NCI-H748 treated with DMSO at 0.1 percent for 48 hours (cell line): ENCODE data around the gene GATA5.
"Not testable (repeated sequence)": the region's sequence is repeated elsewhere in the genome, so short reads cannot be mapped to it uniquely, and the experiment has no call there.

Experiments used
- DNase-seq: peaks from one replicate; lab custom pipeline; 2025; lab: John Stamatoyannopoulos, UW

GATA5 gene

GRCh38 chr20:62505337-62506045 is 29.7 kb upstream of the GATA5 start:
- no peak for DNase-seq

- DNase-seq = no peak
Measured at GRCh38 chr20:62504323-62504722, 28.5 kb upstream of the GATA5 start.

DNA sequence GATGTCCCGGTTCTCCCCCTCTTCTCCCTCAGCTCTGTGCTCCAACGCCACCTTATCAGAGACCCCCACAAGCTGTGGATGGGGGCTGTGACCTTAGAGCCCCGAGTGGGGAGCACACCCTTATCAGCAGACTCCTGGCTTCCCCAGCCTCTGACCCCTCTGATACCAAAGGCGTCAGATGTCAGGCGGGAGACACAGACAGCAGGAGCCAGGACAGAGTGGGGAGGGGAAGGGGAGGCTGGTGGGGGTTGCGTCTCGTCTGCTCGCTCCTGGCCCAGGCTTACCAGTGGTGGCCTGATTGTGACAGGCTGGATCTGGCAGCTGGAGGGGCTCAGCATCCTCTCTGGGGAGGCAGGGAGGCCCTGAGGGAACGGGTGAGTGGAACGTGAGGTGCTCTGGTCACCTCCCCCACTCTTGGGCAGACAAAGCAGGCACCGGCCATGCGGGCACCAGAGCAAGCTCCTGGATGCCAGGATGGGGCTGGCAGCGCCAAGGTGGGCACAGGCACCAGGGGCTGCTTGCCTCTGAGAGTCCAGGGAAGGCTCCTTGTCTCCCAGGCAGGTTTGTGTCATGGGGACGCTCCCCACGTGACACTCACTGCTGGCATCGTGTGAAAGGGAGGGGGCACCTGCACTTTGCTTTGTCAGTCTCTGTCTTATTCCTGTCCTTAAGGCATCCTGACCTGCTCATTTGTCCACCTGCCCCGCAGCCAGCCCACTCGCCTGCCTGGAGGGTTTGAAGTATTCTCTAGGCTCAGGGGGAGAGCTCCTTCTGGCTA is 27.8 kb upstream of the GATA5 start:
- DNase-seq = no peak

DNA sequence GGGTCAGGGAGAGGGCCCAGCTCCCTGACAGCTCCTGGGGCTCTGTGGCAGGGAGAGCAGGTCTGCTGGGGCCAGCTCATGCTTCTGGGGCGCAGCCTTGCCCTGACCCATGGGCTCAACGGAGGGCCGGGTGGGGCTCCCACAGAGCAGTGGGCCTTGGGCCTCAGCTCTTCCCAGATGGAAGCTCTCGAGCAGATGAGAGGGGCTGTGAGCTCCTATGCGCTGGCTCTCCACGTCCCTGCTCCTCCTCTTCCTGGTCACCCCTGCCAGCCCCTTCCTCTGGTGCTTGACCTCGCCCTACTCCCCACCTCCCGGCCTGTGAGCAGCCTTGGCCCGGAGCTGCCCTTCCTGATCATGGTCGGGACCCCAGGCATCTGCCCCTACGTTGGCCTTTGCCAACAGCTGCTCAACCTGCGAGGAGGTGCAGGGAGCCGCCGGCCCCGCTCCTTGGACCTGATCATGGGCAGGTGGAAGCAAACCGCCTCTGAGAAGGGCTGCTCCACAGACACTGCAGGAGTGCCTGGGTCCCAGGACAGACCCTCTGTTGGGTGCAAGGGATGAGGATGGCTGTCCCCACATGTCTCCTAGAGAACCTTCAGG is 26.8 kb upstream of the GATA5 start:
- no peak for DNase-seq

- DNase-seq = no peak
Measured at GRCh38 chr20:62501801-62502495, 26.2 kb upstream of the GATA5 start.

DNA sequence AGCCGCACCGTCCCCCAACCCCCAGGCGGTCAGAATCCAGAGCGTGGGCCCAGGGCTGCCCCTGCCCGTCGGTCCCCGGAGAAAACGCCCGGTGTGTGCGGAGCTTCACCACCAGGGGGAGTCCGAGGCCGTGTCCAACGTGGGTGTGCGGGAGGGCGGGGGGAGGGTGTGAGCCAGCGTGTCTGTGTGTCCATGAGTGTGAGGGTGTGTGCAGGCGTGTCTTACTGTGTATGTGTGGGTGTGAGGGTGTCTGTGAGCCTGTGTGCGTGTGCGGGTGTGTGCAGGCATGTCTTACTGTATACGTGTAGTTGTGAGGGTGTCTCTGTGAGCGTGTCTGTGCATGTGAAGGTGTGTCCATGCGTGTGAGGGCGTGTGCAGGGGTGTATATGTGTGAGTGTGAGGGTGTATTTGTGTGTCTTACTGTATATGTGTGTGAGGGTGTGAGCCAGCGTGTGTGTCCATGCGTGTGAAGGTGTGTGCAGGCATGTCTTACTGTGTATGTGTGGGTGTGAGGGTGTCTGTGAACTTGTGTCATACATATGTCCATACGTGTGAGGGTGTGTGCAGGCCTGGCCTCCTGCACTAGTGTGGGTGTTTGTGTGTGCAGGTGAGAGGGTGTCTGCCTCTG is 24.6 kb upstream of the GATA5 start:
- DNase-seq = peak; percentile 20

DNA sequence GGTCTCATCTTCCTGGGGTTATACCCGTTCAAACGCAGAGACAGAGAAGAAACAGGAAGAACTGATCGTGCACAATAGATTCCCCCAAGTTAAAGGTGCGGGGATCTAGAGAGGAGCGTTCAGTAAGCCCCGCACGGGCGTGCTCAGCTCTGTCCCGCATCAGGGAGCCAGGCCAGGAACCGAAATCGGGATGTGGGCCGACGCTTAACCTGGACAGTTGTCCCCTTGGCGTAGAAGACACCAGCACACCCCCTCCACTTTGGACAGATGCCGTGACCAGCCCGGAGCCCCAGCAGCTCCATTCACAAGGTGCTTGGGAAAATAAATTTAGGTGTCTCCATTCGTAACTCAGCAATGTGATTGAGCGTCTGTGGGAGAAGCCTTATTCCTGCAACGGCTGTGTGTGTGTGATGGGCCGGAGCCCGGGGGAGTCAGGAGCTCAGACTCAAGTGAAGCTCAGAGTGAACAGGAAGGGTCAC is 24.0 kb upstream of the GATA5 start:
- DNase-seq = no peak

DNA sequence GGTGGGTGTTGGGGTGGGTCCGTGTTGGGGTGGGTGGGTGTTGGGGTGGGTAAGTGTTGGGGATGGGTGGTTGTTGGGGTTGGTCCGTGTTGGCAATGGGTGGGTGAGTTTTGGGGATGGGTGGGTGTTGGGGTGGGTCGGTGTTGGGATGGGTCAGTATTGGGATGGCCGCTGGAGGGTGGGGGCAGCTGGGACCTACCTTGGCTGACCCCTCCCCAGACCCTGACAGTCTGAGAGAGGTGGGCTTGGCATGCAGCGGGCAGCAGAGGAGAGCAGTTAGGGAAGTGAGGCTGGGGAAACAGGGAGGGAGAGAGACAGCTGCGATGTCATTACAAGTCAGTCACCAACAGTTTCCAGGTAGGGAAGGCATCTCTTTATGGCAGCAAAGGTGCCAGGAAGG is 23.1 kb upstream of the GATA5 start:
- no peak for DNase-seq

- DNase-seq = no peak
Measured at GRCh38 chr20:62496568-62497218, 20.9 kb upstream of the GATA5 start.

- DNase-seq = no peak
Measured at GRCh38 chr20:62495749-62496567, 20.2 kb upstream of the GATA5 start.

DNA sequence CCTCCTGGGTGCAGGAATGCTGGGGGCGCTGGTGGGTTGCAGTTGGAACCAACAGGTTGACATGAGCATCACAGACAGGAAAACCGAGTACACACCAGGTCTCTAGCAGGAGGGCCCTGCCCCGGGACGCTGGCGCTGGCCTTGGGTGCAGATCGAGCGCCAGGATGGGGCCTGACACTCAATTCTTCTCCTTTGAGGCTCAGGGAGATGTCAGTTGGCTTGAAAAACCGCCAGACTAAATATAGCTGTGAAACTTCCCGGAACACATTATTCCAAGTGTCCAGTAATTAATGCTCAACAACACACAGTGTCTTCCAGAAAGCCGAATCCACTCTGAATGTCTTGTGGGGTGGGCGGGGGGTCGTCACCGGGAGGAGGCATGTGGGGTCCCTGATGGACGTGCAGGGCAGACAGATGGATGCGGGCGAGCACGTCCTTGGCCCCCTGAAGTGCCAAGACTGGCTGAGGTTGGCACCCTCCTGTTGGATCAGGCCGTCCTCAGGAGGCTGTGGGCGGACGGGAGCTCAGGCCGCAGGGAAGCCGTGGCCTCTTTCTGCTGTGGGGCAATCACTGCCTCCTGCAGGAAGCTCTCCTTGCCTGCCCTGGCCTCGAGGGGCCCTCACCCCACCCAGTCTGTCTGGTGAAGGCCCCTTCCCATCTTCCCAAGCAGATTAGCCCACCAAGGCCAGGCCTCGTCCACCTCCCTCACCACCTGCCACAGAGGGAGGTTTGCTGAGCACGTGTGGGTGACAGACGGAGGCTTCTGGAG is 19.4 kb upstream of the GATA5 start:
- DNase-seq = no peak

DNA sequence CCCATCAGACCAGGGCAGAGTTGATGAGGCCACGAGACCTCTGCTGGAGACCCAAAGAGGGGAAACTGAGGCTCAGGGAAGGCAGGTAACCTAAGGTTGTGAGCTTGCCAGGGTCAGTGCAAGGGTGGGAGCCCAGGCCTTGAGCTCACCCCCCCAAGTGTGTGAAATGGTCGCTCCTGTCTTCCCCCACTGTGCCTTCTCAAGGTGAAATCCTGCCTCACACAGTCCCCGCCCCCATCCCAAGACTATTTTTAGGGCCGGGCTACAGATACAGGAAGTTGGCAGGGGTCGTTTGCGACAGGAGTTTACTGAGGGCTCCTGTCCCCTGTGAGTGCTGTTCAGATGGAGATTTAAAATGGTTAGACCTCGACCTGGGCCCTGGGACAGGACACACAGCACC is 18.7 kb upstream of the GATA5 start:
- no peak for DNase-seq

- DNase-seq = no peak
Measured at GRCh38 chr20:62493886-62494285, 18.1 kb upstream of the GATA5 start.

DNA sequence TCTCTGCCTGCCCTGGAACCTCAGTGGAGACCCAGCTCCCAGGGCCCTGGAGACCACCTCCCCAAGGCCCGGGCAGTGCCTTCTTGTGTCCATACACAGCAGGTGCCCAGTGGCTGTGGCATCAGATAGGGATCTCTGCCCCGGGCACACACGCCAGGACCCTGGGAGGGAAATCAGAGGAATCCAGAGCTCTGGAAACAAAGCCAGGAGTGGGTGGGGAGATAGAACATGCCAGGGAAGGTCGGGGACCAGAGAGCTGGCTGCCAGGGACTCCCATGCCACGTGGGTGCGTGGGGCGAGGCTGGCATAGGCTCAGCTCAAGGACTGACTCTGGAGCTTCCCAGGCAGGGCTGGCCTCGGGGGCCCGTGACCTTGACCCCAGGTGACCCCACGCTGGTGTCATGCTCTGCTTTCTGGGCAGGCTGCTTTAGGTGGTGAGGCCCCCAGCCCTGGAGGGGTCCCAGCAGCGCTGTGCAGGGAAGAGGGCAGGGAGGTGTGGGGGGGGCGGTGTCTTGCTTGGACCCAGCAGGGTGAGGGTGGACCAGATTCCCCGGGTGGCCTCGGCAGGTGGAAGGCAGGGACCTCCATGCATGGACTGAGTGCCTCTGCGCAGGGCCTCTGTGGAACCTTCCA is 17.6 kb upstream of the GATA5 start:
- no peak for DNase-seq

DNA sequence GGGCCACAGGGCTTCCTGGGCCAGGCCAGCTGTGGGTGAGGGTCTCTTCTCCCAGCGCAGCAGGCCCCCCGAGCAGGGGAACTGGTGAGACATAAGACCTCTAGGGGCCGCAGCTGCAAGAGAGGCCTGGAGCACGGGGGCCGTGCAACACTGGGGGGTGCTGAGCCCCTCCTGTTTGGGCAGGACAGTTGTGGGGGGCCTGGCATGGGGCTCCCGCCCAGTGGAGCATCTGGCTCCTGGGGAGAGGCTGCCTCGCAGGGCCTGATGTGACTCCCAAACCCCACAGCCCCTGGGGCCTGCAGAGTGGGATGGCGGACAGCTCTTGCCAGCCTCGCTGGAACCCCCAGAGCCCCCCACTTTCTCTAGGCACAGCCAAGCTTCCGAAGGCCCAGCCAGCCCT is 16.9 kb upstream of the GATA5 start:
- DNase-seq = no peak

GRCh38 chr20:62490783-62491182 is 15.0 kb upstream of the GATA5 start:
- DNase-seq = not testable (repeated sequence)

GRCh38 chr20:62489932-62490263 is 14.1 kb upstream of the GATA5 start:
- no peak for DNase-seq

DNA sequence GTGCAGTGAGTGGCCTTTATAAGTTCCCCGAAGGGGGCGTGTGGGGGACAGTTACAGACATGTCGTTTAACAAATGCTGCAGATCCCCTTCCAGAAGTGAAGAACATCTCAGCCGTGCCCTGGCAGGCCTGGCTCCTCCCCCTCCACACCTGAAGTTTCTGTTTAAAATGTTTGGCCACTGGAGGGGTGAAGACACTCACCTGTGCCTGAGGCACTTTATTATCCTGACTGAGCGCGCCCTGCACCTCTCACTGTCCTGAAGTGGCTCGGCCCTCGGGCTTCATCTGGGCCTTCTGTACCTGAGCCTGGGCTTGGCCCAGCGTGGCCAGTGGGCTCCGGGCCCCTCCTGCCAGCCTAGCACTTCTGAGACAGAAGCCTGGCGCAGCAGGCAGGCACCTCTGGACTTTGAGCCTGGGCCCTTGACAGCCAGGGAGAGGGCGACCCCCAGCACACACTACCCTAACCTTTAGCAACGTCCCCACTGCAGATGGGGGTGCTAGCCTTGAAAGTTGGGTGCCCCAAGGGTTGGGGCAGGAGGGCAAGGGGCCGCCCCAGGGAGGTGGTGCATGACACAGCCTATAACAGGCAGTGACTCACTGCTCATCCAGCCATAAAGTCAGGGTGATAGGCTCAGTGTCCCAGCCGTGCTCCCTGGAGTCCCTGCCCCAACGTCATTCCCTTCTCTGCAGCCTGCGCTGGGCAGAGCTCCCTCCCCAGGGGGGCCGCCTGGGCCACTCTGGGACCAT is 13.6 kb upstream of the GATA5 start:
- no peak for DNase-seq

DNA sequence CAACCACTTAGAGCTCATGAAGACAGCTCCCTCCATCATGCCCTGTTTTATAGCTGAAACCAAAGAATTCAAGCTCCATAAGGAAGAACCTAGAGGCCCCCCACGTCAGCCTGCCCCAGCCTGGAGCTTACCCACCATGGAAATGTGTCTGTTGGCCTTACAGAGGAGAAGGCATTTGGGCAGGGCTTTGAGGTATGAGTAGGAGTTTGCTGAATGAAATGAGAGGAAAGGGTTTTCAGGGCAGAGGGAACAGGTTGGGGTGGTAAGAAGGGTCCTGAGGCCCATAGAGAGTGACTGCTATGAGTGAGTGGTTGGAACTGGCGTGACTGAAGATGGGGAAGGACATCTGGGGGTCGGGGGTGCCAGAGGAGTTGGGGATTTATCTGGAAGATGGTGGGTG is 12.7 kb upstream of the GATA5 start:
- no peak for DNase-seq
